Fibroblast of lung (primary cell): ENCODE data around the gene ZNF808. TPM values are rescaled to one million over a fixed set of nuclear protein-coding genes. Genes with fewer than 3 reads are reported as not detected.
"Not testable (repeated sequence)": the region's sequence is repeated elsewhere in the genome, so short reads cannot be mapped to it uniquely, and the experiment has no call there.

Experiments
- DNase-seq, 2 donors: peaks; one replicate each; pipeline versions ENCODE4 v3.0.0 to v3.0.0-alpha.2; 2010; ENCODE audit warnings: low read depth in 2 of 2
- H2AFZ ChIP-seq: 2 replicates; pipeline ENCODE4 v1.5.1; 2012; ENCODE audit warnings: low read length, control low read depth, inconsistent platforms
- H3K27ac ChIP-seq: 2 replicates; pipeline ENCODE4 v1.5.1; 2011; ENCODE audit warnings: low read length, control low read depth; ENCODE audit not compliant: insufficient read depth
- H3K27me3 ChIP-seq: 2 replicates; pipeline ENCODE4 v1.5.1; 2011; ENCODE audit warnings: mild to moderate bottlenecking, low read length; ENCODE audit not compliant: control insufficient read depth, insufficient read depth
- H3K36me3 ChIP-seq: 2 replicates; pipeline ENCODE4 v1.5.1; 2011; ENCODE audit warnings: low read length; ENCODE audit not compliant: control insufficient read depth, insufficient read depth
- H3K4me1 ChIP-seq: 2 replicates; pipeline ENCODE4 v1.5.1; 2011; ENCODE audit warnings: low read length; ENCODE audit not compliant: control insufficient read depth, insufficient read depth; ENCODE audit errors: extremely low read depth
- H3K4me2 ChIP-seq: 2 replicates; pipeline ENCODE4 v1.5.1; 2011; ENCODE audit warnings: low read length, control low read depth; ENCODE audit not compliant: insufficient read depth; ENCODE audit errors: extremely low read depth
- H3K4me3 ChIP-seq, 4 experiments: fragments of 200-600 bp in 1 of 4; sonication (generic) in 1 of 4; replicated peaks in 1 of 4; 2 replicates each; pipeline ENCODE4 v1.5.1; 2011 to 2016; ENCODE audit warnings: low read length in 4 of 4, low read depth in 3 of 4, mild to moderate bottlenecking in 3 of 4, control low read depth in 2 of 4, inconsistent platforms in 1 of 4, mixed read lengths in 1 of 4; ENCODE audit not compliant: insufficient read depth in 1 of 4; ENCODE audit errors: control extremely low read depth in 1 of 4
- H3K79me2 ChIP-seq: 2 replicates; pipeline ENCODE4 v1.5.1; 2012; ENCODE audit warnings: mild to moderate bottlenecking, low read length, inconsistent platforms; ENCODE audit not compliant: control insufficient read depth, insufficient read depth
- H3K9ac ChIP-seq: 2 replicates; pipeline ENCODE4 v1.5.1; 2011; ENCODE audit warnings: mild to moderate bottlenecking, low read length, control low read depth; ENCODE audit not compliant: insufficient read depth
- H3K9me3 ChIP-seq: 2 replicates; pipeline ENCODE4 v1.5.1; 2012; ENCODE audit warnings: low read depth, low read length; ENCODE audit not compliant: control insufficient read depth, insufficient read depth
- H4K20me1 ChIP-seq: 2 replicates; pipeline ENCODE4 v1.5.1; 2011; ENCODE audit warnings: low read length; ENCODE audit not compliant: control insufficient read depth, insufficient read depth; ENCODE audit errors: extremely low read depth
- EZH2 ChIP-seq: IDR thresholded peaks from 2 replicates; pipeline ENCODE4 v1.5.1; 2012; ENCODE audit warnings: low read length, control low read depth, mild to moderate bottlenecking; ENCODE audit errors: missing control alignments
- polyA plus RNA-seq, 2 donors: library from polyadenylated mRNA; depleted of rRNA in 1 of 2; stranded (reverse) in 1 of 2; unstranded in 1 of 2; fragments of >200 nt; gene quantifications; 2 replicates each; pipeline ENCODE4 v1.2.1, GENCODE V29; 2011 to 2012; ENCODE audit warnings: missing spikeins in 1 of 2
- total RNA-seq: library from RNA; depleted of rRNA; stranded (reverse); fragments of >200 nt; gene quantifications from 2 replicates; pipeline ENCODE4 v1.2.1, GENCODE V29; 2014
- TF ChIP-seq, protein P1 (sequence below), 2 donors: IDR thresholded peaks in 1 of 2; conservative IDR thresholded peaks in 1 of 2; 1 replicate in 1 of 2; 2 replicates in 1 of 2; pipeline ENCODE4 v1.5.1; 2011 to 2012; ENCODE audit warnings: low read length in 2 of 2, control low read depth in 1 of 2, inconsistent platforms in 1 of 2, low read depth in 1 of 2, mild to moderate bottlenecking in 1 of 2

Gene ZNF808
- total and polyA plus RNA-seq, 2 donors (not counting 1 experiment from before 2014, with no cell fraction given) = 6.0 to 23.1 TPM

DNA sequence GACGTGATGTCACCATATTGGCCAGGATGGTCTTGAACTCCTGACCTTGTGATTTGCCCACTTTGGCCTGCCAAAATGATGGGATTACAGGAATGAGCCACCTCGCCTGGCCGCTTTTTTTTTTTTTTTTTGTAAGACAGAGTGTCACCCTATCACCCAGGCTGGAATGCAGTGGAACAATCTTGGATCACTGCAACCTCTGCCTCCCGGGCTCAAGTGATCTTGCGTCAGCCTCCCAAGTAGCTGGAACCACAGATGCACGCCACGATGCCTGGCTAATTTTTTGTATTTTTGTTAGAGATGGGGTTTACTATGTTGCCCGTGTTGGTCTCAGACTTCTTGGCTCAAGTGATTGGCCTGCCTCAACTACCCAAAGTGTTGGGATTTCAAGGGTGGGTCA lies 28.9 kb upstream of the ZNF808 start:
- no peaks in the 10 kb centered on the region for H3K79me2 ChIP-seq
- H3K27ac ChIP-seq = no peak overlapping the region
- no peak overlapping the region for H3K9ac ChIP-seq
- no peak overlapping the region for H2AFZ ChIP-seq
- H3K4me3 ChIP-seq = no peak overlapping the region
- DNase-seq = no peak
- H3K27me3 ChIP-seq = no peaks in the 10 kb centered on the region
- TF ChIP-seq, protein P1, sequence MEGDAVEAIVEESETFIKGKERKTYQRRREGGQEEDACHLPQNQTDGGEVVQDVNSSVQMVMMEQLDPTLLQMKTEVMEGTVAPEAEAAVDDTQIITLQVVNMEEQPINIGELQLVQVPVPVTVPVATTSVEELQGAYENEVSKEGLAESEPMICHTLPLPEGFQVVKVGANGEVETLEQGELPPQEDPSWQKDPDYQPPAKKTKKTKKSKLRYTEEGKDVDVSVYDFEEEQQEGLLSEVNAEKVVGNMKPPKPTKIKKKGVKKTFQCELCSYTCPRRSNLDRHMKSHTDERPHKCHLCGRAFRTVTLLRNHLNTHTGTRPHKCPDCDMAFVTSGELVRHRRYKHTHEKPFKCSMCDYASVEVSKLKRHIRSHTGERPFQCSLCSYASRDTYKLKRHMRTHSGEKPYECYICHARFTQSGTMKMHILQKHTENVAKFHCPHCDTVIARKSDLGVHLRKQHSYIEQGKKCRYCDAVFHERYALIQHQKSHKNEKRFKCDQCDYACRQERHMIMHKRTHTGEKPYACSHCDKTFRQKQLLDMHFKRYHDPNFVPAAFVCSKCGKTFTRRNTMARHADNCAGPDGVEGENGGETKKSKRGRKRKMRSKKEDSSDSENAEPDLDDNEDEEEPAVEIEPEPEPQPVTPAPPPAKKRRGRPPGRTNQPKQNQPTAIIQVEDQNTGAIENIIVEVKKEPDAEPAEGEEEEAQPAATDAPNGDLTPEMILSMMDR (conservative IDR thresholded peaks at IDR 0.05 in 1 of 2, IDR thresholded peaks at IDR 0.05 in 1 of 2; ENCODE audit: low read depth in 1 of 2, low read length in 2 of 2) = no peak
- TF ChIP-seq EZH2 = no peak
- no peaks in the 10 kb centered on the region for H3K9me3 ChIP-seq
- H4K20me1 ChIP-seq = no peaks in the 10 kb centered on the region
- H3K4me2 ChIP-seq = no peak overlapping the region
- H3K4me1 ChIP-seq = no peaks in the 10 kb centered on the region
- no peaks in the 10 kb centered on the region for H3K36me3 ChIP-seq

DNA sequence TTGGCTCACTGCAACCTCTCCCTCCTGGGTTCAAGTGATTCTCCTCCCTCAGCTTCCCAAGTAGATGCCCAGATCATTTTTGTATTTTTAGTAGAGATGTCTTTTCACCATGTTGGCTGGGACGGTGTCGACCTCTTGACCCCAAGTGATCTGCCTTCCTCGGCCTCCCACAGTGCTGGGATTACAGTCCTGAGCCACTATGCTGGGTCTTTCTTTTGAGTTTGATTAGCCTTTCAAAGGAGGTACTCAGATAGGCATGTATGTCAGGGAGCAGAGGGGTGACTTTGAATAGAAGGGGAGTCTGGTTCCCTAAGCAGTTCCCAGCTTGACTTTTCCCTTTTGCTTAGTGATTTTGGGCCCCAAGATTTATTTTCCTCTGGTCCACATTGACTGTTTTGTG lies 27.0 kb upstream of the ZNF808 start:
- not testable (repeated sequence) for H4K20me1 ChIP-seq, H3K27ac ChIP-seq, H3K9me3 ChIP-seq, H3K79me2 ChIP-seq, H3K4me3 ChIP-seq, DNase-seq, H3K4me1 ChIP-seq, H3K36me3 ChIP-seq, H2AFZ ChIP-seq, H3K27me3 ChIP-seq, H3K4me2 ChIP-seq, H3K9ac ChIP-seq

GRCh38 chr19:52500991-52501390 lies 26.5 kb upstream of the ZNF808 start:
- H3K9ac ChIP-seq, H3K27me3 ChIP-seq, H3K4me1 ChIP-seq, H3K36me3 ChIP-seq, H3K27ac ChIP-seq, H3K4me2 ChIP-seq, DNase-seq, H3K79me2 ChIP-seq, H3K4me3 ChIP-seq, H2AFZ ChIP-seq, H4K20me1 ChIP-seq, H3K9me3 ChIP-seq: not testable (repeated sequence)

- Histone ChIP-seq H3K4me2 (no peak overlapping the region), H4K20me1 (no peaks in the 10 kb centered on the region)
- TF ChIP-seq EZH2 = no peak
- TF ChIP-seq, protein P1 (conservative IDR thresholded peaks at IDR 0.05 in 1 of 2, IDR thresholded peaks at IDR 0.05 in 1 of 2; ENCODE audit: low read depth in 1 of 2, low read length in 2 of 2) = no peak
Measured at GRCh38 chr19:52507266-52507665, 20.2 kb upstream of the ZNF808 start.

More at GRCh38 chr19:52507266-52507665, 20.2 kb upstream of the ZNF808 start:
- Histone ChIP-seq H2AFZ (no peak overlapping the region), H3K9me3 (no peaks in the 10 kb centered on the region), H3K36me3 (no peaks in the 10 kb centered on the region), H3K27me3 (no peaks in the 10 kb centered on the region), H3K79me2 (no peaks in the 10 kb centered on the region), H3K4me1 (no peaks in the 10 kb centered on the region), H3K9ac (no peak overlapping the region), H3K27ac (no peak overlapping the region), H3K4me3 (no peak overlapping the region)
- DNase-seq = peak in 1 of 2 donors; percentile 1
